ENCODE data around the gene CAB39L. TPM values are rescaled to one million over a fixed set of nuclear protein-coding genes. Genes with fewer than 3 reads are reported as not detected.

CAB39L gene
- polyA plus RNA-seq, 2 of the 4 experiments (the other 2 are of a cell fraction): 2.3 to 5.2 TPM

- TF ChIP-seq FOSL2 (IDR thresholded peaks at IDR 0.05) (no peak), FOSL2 (CRISPR knock-in tag; IDR thresholded peaks at IDR 0.05) (no peak), RCOR1 (IDR thresholded peaks at IDR 0.05; ENCODE audit: low read depth, low read length) (no peak), SREBF2 (IDR thresholded peaks at IDR 0.05) (no peak), CBX2 (IDR thresholded peaks at IDR 0.05; ENCODE audit: borderline replicate concordance, low read depth) (no peak), HOXA7 (CRISPR knock-in tag; IDR thresholded peaks at IDR 0.05) (no peak), ZFP36 (IDR thresholded peaks at IDR 0.05; ENCODE audit: borderline replicate concordance, partially characterized antibody) (no peak), HDAC2 (IDR thresholded peaks at IDR 0.05) (no peak), NR3C1 (IDR thresholded peaks at IDR 0.05) (no peak), HES2 (IDR thresholded peaks at IDR 0.05) (no peak), POLR2A (IDR thresholded peaks at IDR 0.05; ENCODE audit: low read length) (no peak), ATOH8 (CRISPR knock-in tag; IDR thresholded peaks at IDR 0.05; ENCODE audit: low read depth) (no peak)
- Histone ChIP-seq H3K4me3 (no peak overlapping the region), H3K4me1 (peaks cover 5% of the 10 kb centered on the region; the same call in 1 of the 3 replicates), H3K4me2 (no peak overlapping the region), H3K27ac (no peak overlapping the region), H3K9me3 (no peaks in the 10 kb centered on the region)
- FAIRE-seq: no peak
- ChIA-PET CTCF (no interaction called here), POLR2A (no interaction called here)
- 76% methylated on average over 4 of the region's 4 CpGs for WGBS (ENCODE audit: missing lambda C conversion rate)
- DNase-seq (ENCODE audit: low read depth in 1 of 2, low spot score in 1 of 2): no peak
- ATAC-seq: no peak
These were observed 10.6 kb upstream of the CAB39L start for GRCh38 chr13:49454388-49455006.

- Histone ChIP-seq H3K4me1 (peaks cover 5% of the 10 kb centered on the region; the same call in 1 of the 3 replicates), H3K4me2 (no peak overlapping the region), H3K4me3 (no peak overlapping the region), H3K9me3 (no peaks in the 10 kb centered on the region), H3K27ac (no peak overlapping the region)
- WGBS (ENCODE audit: missing lambda C conversion rate): 96% methylated on average over 7 of the region's 7 CpGs
- FAIRE-seq (no peak), DNase-seq (ENCODE audit: low read depth in 1 of 2, low spot score in 1 of 2) (no peak), ATAC-seq (no peak)
- TF ChIP-seq JUNB (IDR thresholded peaks at IDR 0.05): no peak
- POLR2A ChIA-PET: no interaction called here
- CTCF ChIA-PET: interaction anchor here (1.0 kb wide), 1 partner anchor 153 kb away, joined by 3 read pairs; no protein-coding TSS in a partner anchor
These were observed 9.6 kb upstream of the CAB39L start for GRCh38 chr13:49453465-49453864.

- FAIRE-seq (no peak), DNase-seq (ENCODE audit: low read depth in 1 of 2, low spot score in 1 of 2) (no peak), ATAC-seq (no peak)
- no peak overlapping the region for H3K4me3 ChIP-seq
- TF ChIP-seq RFX5 (IDR thresholded peaks at IDR 0.05) (no peak), PHF8 (IDR thresholded peaks at IDR 0.05; ENCODE audit: borderline replicate concordance, low read depth) (no peak), CEBPB (IDR thresholded peaks at IDR 0.05) (no peak), CBX8 (IDR thresholded peaks at IDR 0.05) (no peak), SREBF2 (IDR thresholded peaks at IDR 0.05) (no peak), HOXB5 (CRISPR knock-in tag; IDR thresholded peaks at IDR 0.05) (no peak), KDM1A (IDR thresholded peaks at IDR 0.05; ENCODE audit: low read depth) (no peak), ATOH8 (CRISPR knock-in tag; IDR thresholded peaks at IDR 0.05; ENCODE audit: low read depth) (no peak), CBX2 (IDR thresholded peaks at IDR 0.05; ENCODE audit: borderline replicate concordance, low read depth) (no peak)
- WGBS (ENCODE audit: missing lambda C conversion rate): 91% methylated on average over 8 of the region's 8 CpGs
- POLR2A ChIA-PET: no interaction called here
- H3K4me2 ChIP-seq: no peak overlapping the region
- no peak overlapping the region for H3K27ac ChIP-seq
- CTCF ChIA-PET: interaction anchor here (1.0 kb wide), 1 partner anchor 154 kb away, joined by 3 read pairs; no protein-coding TSS in a partner anchor
- H3K9me3 ChIP-seq: no peaks in the 10 kb centered on the region
- H3K4me1 ChIP-seq: peaks cover 5% of the 10 kb centered on the region; the same call in 1 of the 3 replicates
These were observed 9.0 kb upstream of the CAB39L start for GRCh38 chr13:49452725-49453457.
